Measurements from ENCODE around the gene PRKCB. TPM values are rescaled to one million over a fixed set of nuclear protein-coding genes. Genes with fewer than 3 reads are reported as not detected.

Gene PRKCB
- polyA plus RNA-seq, 3 donors: 57.4 to 87.4 (median 75.5) TPM

- H3K4me3 Mint-ChIP-seq: peak overlapping the region in 1 of 2 donors; percentile 1
- TF ChIP-seq CTCF (IDR thresholded peaks at IDR 0.05): no peak
- H3K4me2 ChIP-seq (replicated peaks; ENCODE audit: extremely low read depth, low read length, poor library complexity, severe bottlenecking): peak overlapping the region; percentile 2
- DNase-seq: no peak
- H3K4me1 ChIP-seq (ENCODE audit: control insufficient read depth in 1 of 2, insufficient read depth in 2 of 2, low read length in 2 of 2): peaks cover 18 to 29% of the 10 kb centered on the region in 2 donors
- 7% methylated on average over 9 of the region's 13 CpGs for WGBS (ENCODE audit: insufficient coverage)
- H3K27ac ChIP-seq (ENCODE audit: low read depth in 1 of 2, low read length in 2 of 2): no peak overlapping the region
- H3K27me3 ChIP-seq (ENCODE audit: control insufficient read depth in 2 of 2, insufficient read depth in 2 of 2, low read length in 2 of 2): no peaks in the 10 kb centered on the region
- peaks cover 0 to 2% (median 1%) of the 10 kb centered on the region in 3 donors for H3K27me3 Mint-ChIP-seq (ENCODE audit: low read depth in 3 of 3)
- H4K20me1 ChIP-seq (ENCODE audit: insufficient read depth, low read length): peaks cover 96% of the 10 kb centered on the region
- peaks cover 0 to 26% of the 10 kb centered on the region in 2 donors for H3K36me3 ChIP-seq (replicated peaks in 1 of 2; ENCODE audit: control insufficient read depth in 1 of 2, insufficient read depth in 2 of 2, low read length in 2 of 2)
- H3K36me3 Mint-ChIP-seq: peaks cover 17 to 37% of the 10 kb centered on the region in 2 donors
- peaks cover 0 to 3% (median 0%) of the 10 kb centered on the region in 7 donors for H3K9me3 Mint-ChIP-seq
- H2AFZ ChIP-seq (ENCODE audit: insufficient read depth, low read depth, low read length, poor library complexity, severe bottlenecking): no peak overlapping the region
- no peak overlapping the region for H3K9ac ChIP-seq (ENCODE audit: insufficient read depth, low read length, poor library complexity, severe bottlenecking)
- peak overlapping the region in 6 of 7 donors; percentile 2 to 52 (median 36) for H3K27ac Mint-ChIP-seq
- H3K79me2 ChIP-seq (ENCODE audit: insufficient read depth, low read length): peaks cover 92% of the 10 kb centered on the region
- no peaks in the 10 kb centered on the region for H3K9me3 ChIP-seq (replicated peaks in 1 of 2; ENCODE audit: control insufficient read depth in 1 of 2, insufficient read depth in 1 of 2, low read length in 2 of 2)
- intact Hi-C loops (cut with micrococcal nuclease): no loop called here
- H3K4me3 ChIP-seq (replicated peaks in 1 of 3; ENCODE audit: low read depth in 2 of 3, low read length in 3 of 3): no peak overlapping the region
- H3K4me1 Mint-ChIP-seq: peaks cover 67% of the 10 kb centered on the region
These were observed 65.6 kb downstream of the PRKCB start for GRCh38 chr16:23901178-23902033.

- Mint-ChIP-seq H3K4me3 (no peak overlapping the region), H3K27ac (peak overlapping the region in 2 of 7 donors; percentile 35 to 76), H3K9me3 (peaks cover 0 to 3% (median 0%) of the 10 kb centered on the region in 7 donors), H3K36me3 (peaks cover 13 to 29% of the 10 kb centered on the region in 2 donors), H3K4me1 (peaks cover 70% of the 10 kb centered on the region), H3K27me3 (ENCODE audit: low read depth in 3 of 3) (peaks cover 0 to 2% (median 1%) of the 10 kb centered on the region in 3 donors)
- Histone ChIP-seq H4K20me1 (ENCODE audit: insufficient read depth, low read length) (peaks cover 96% of the 10 kb centered on the region), H3K4me1 (ENCODE audit: control insufficient read depth in 1 of 2, insufficient read depth in 2 of 2, low read length in 2 of 2) (peaks cover 25 to 37% of the 10 kb centered on the region in 2 donors), H3K36me3 (replicated peaks in 1 of 2; ENCODE audit: control insufficient read depth in 1 of 2, insufficient read depth in 2 of 2, low read length in 2 of 2) (peaks cover 0 to 18% of the 10 kb centered on the region in 2 donors), H3K4me3 (replicated peaks in 1 of 3; ENCODE audit: low read depth in 2 of 3, low read length in 3 of 3) (no peak overlapping the region), H3K9me3 (replicated peaks in 1 of 2; ENCODE audit: control insufficient read depth in 1 of 2, insufficient read depth in 1 of 2, low read length in 2 of 2) (no peaks in the 10 kb centered on the region), H3K27ac (ENCODE audit: low read depth in 1 of 2, low read length in 2 of 2) (no peak overlapping the region), H3K9ac (ENCODE audit: insufficient read depth, low read length, poor library complexity, severe bottlenecking) (no peak overlapping the region), H3K79me2 (ENCODE audit: insufficient read depth, low read length) (peaks cover 92% of the 10 kb centered on the region), H2AFZ (ENCODE audit: insufficient read depth, low read depth, low read length, poor library complexity, severe bottlenecking) (no peak overlapping the region), H3K4me2 (replicated peaks; ENCODE audit: extremely low read depth, low read length, poor library complexity, severe bottlenecking) (no peak overlapping the region), H3K27me3 (ENCODE audit: control insufficient read depth in 2 of 2, insufficient read depth in 2 of 2, low read length in 2 of 2) (no peaks in the 10 kb centered on the region)
- DNase-seq: no peak
- whole genome bisulfite sequencing (ENCODE audit: insufficient coverage): 57% methylated on average over 1 of the region's 4 CpGs
- intact Hi-C loops (cut with micrococcal nuclease): no loop called here
- TF ChIP-seq CTCF (IDR thresholded peaks at IDR 0.05): no peak
These were observed 66.4 kb downstream of the PRKCB start for GRCh38 chr16:23902034-23902747.

Measured in CD14-positive monocyte (primary cell).